Measurements from ENCODE around the gene SETBP1.

Gene SETBP1

DNA sequence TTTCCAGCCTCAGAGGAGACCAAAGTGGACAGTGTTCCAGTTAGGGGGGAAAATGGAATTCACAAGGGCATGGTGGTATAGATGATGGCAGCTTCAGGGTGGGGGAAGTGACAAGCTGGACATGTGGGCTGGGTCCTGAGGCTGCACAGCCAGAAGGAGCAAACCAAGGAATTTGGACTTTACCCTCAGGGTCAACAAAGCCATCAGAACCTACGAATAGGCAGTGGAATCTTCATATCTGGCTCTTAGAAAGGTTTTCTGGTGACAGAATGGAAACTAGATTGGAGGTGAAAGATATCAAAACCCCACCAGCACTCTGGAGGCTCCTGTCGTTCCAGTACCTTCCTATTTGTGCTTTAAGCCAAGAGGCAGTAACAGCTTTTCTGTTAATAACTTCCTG is 127.1 kb downstream of the SETBP1 start:
- no peaks in the 10 kb centered on the region for H3K9me3 Mint-ChIP-seq
- H3K4me1 Mint-ChIP-seq = peaks cover 46 to 79% of the 10 kb centered on the region in 2 donors
- H3K36me3 Mint-ChIP-seq = peaks cover 54 to 89% of the 10 kb centered on the region in 2 donors
- ATAC-seq (replicated peaks) = no peak
- H3K4me3 Mint-ChIP-seq = no peak overlapping the region
- no peaks in the 10 kb centered on the region for H3K27me3 Mint-ChIP-seq
- DNase-seq = no peak
- peak overlapping the region; percentile 85 for H3K27ac Mint-ChIP-seq

- no peak overlapping the region for H3K27ac Mint-ChIP-seq
- H3K4me3 Mint-ChIP-seq = no peak overlapping the region
- no peaks in the 10 kb centered on the region for H3K27me3 Mint-ChIP-seq
- ATAC-seq (replicated peaks) (peak; percentile 61 to 70), DNase-seq (no peak)
- H3K9me3 Mint-ChIP-seq = no peaks in the 10 kb centered on the region
- H3K36me3 Mint-ChIP-seq = peaks cover 52 to 86% of the 10 kb centered on the region in 2 donors
- H3K4me1 Mint-ChIP-seq = peaks cover 30 to 72% of the 10 kb centered on the region in 2 donors
Measured at GRCh38 chr18:44811572-44812125, 131.0 kb downstream of the SETBP1 start.

- peaks cover 36 to 74% of the 10 kb centered on the region in 2 donors for H3K4me1 Mint-ChIP-seq
- H3K36me3 Mint-ChIP-seq = peaks cover 50 to 86% of the 10 kb centered on the region in 2 donors
- no peaks in the 10 kb centered on the region for H3K9me3 Mint-ChIP-seq
- no peak overlapping the region for H3K27ac Mint-ChIP-seq
- no peaks in the 10 kb centered on the region for H3K27me3 Mint-ChIP-seq
- H3K4me3 Mint-ChIP-seq = no peak overlapping the region
- no peak for DNase-seq
- no peak for ATAC-seq (replicated peaks)
Measured at GRCh38 chr18:44812426-44812825, 131.7 kb downstream of the SETBP1 start.

DNA sequence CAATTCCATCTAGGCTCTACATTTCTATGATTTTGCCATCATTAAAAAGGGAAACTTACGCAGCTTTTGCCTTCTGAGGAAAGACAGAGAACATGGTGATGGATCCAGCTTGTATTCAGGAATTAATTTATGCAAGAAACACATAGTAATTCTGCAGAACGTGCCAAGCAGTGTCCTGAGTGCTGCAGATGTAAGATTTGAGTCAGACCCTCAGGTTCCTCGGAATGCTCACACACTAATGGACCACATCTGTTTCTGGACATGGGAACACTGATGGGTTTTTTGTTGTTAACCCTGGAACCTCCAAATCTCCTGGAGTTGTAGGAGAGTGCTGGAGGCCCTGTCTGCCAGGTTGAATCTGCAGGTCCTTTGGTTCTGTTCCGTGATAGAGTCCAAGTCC is 132.9 kb downstream of the SETBP1 start:
- Mint-ChIP-seq H3K9me3 (peaks cover under 1 to 2% of the 10 kb centered on the region in 2 donors), H3K4me1 (peaks cover 31 to 74% of the 10 kb centered on the region in 2 donors), H3K27ac (no peak overlapping the region), H3K4me3 (no peak overlapping the region), H3K36me3 (peaks cover 48 to 83% of the 10 kb centered on the region in 2 donors), H3K27me3 (no peaks in the 10 kb centered on the region)
- no peak for ATAC-seq (replicated peaks)
- DNase-seq = no peak

DNA sequence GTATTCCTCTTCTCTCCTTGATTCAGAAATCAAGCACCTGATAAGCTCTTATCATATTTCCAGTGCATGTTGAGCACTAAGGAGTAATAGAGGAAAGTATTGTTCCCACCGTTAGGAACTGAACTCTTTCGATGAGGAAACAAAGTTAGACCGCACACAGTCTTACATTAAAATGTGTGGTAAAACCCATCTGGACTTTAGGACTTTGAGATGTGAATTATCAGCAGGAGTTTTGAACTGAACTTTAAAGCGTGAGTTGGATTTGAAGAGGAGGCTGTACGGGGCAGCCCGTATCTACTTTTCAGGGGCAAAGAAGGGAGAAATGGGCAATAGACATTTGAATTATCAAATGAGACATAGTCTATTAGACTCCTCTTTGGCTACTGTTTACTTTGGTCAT is 134.4 kb downstream of the SETBP1 start:
- H3K9me3 Mint-ChIP-seq = peaks cover 3 to 4% of the 10 kb centered on the region in 2 donors
- DNase-seq = no peak
- H3K4me3 Mint-ChIP-seq = no peak overlapping the region
- H3K36me3 Mint-ChIP-seq = peaks cover 45 to 81% of the 10 kb centered on the region in 2 donors
- no peak overlapping the region for H3K27ac Mint-ChIP-seq
- no peak for ATAC-seq (replicated peaks)
- H3K27me3 Mint-ChIP-seq = no peaks in the 10 kb centered on the region
- peaks cover 38 to 79% of the 10 kb centered on the region in 2 donors for H3K4me1 Mint-ChIP-seq

GRCh38 chr18:44816050-44816449 is 135.4 kb downstream of the SETBP1 start:
- H3K4me1 Mint-ChIP-seq = peaks cover 42 to 86% of the 10 kb centered on the region in 2 donors
- H3K27ac Mint-ChIP-seq = no peak overlapping the region
- H3K27me3 Mint-ChIP-seq = no peaks in the 10 kb centered on the region
- peaks cover 3 to 4% of the 10 kb centered on the region in 2 donors for H3K9me3 Mint-ChIP-seq
- H3K4me3 Mint-ChIP-seq = no peak overlapping the region
- peaks cover 51 to 82% of the 10 kb centered on the region in 2 donors for H3K36me3 Mint-ChIP-seq
- ATAC-seq (replicated peaks) (no peak), DNase-seq (no peak)

GRCh38 chr18:44816477-44816876 is 135.8 kb downstream of the SETBP1 start:
- Mint-ChIP-seq H3K36me3 (peaks cover 51 to 82% of the 10 kb centered on the region in 2 donors), H3K4me1 (peaks cover 42 to 86% of the 10 kb centered on the region in 2 donors), H3K9me3 (peaks cover 3 to 4% of the 10 kb centered on the region in 2 donors), H3K4me3 (no peak overlapping the region), H3K27ac (peak overlapping the region; percentile 21), H3K27me3 (no peaks in the 10 kb centered on the region)
- DNase-seq (no peak), ATAC-seq (replicated peaks) (no peak)

GRCh38 chr18:44817831-44818473 is 137.3 kb downstream of the SETBP1 start:
- DNase-seq (no peak), ATAC-seq (replicated peaks) (peak in 1 of 2 donors; percentile 34)
- Mint-ChIP-seq H3K36me3 (peaks cover 62 to 81% of the 10 kb centered on the region in 2 donors), H3K27me3 (no peaks in the 10 kb centered on the region), H3K27ac (peak overlapping the region; percentile 52), H3K4me3 (peak overlapping the region in 1 of 2 donors; percentile 11), H3K4me1 (peaks cover 49 to 94% of the 10 kb centered on the region in 2 donors), H3K9me3 (peaks cover 3 to 4% of the 10 kb centered on the region in 2 donors)

- H3K36me3 Mint-ChIP-seq = peaks cover 61 to 78% of the 10 kb centered on the region in 2 donors
- H3K4me1 Mint-ChIP-seq = peaks cover 56 to 99% of the 10 kb centered on the region in 2 donors
- peak; percentile 81 for ATAC-seq (replicated peaks)
- no peak for DNase-seq
- H3K27ac Mint-ChIP-seq = peak overlapping the region; percentile 52
- peaks cover 3 to 4% of the 10 kb centered on the region in 2 donors for H3K9me3 Mint-ChIP-seq
- H3K4me3 Mint-ChIP-seq = peak overlapping the region; percentile 28 to 33
- H3K27me3 Mint-ChIP-seq = no peaks in the 10 kb centered on the region
Measured at GRCh38 chr18:44818668-44819403, 138.1 kb downstream of the SETBP1 start.

- peaks cover 62 to 100% of the 10 kb centered on the region in 2 donors for H3K4me1 Mint-ChIP-seq
- ATAC-seq (replicated peaks) (no peak), DNase-seq (no peak)
- H3K27ac Mint-ChIP-seq = peak overlapping the region; percentile 52
- peaks cover 3 to 4% of the 10 kb centered on the region in 2 donors for H3K9me3 Mint-ChIP-seq
- peaks cover 60 to 79% of the 10 kb centered on the region in 2 donors for H3K36me3 Mint-ChIP-seq
- no peak overlapping the region for H3K4me3 Mint-ChIP-seq
- no peaks in the 10 kb centered on the region for H3K27me3 Mint-ChIP-seq
Measured at GRCh38 chr18:44819944-44820510, 139.3 kb downstream of the SETBP1 start.

- H3K27ac Mint-ChIP-seq = peak overlapping the region; percentile 48
- H3K9me3 Mint-ChIP-seq = peaks cover 3 to 4% of the 10 kb centered on the region in 2 donors
- no peaks in the 10 kb centered on the region for H3K27me3 Mint-ChIP-seq
- H3K4me3 Mint-ChIP-seq = no peak overlapping the region
- no peak for DNase-seq
- H3K36me3 Mint-ChIP-seq = peaks cover 52 to 75% of the 10 kb centered on the region in 2 donors
- no peak for ATAC-seq (replicated peaks)
- H3K4me1 Mint-ChIP-seq = peaks cover 60 to 95% of the 10 kb centered on the region in 2 donors
Measured at GRCh38 chr18:44821924-44822323, 141.2 kb downstream of the SETBP1 start.

DNA sequence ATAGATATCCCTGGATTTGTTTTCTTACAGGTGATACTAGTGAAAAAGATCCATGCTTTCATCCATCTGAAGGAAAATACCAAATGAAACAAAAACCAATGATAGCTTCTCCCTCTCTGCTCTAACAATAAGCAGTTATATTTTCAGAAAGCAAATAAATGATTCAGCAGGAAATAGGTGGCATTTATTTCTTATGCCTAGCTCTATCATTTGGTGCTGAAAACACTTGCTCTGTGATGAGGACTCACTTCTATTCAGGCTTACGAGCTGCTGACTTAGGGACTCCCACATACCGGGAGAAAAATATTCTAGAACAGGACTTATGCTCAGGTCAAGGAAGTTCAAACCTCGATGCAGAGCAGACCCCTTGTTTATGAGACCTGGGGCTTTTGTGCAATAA is 142.6 kb downstream of the SETBP1 start:
- Mint-ChIP-seq H3K4me3 (no peak overlapping the region), H3K27me3 (no peaks in the 10 kb centered on the region), H3K27ac (no peak overlapping the region), H3K36me3 (peaks cover 48 to 68% of the 10 kb centered on the region in 2 donors), H3K9me3 (peaks cover 3 to 4% of the 10 kb centered on the region in 2 donors), H3K4me1 (peaks cover 55 to 86% of the 10 kb centered on the region in 2 donors)
- no peak for ATAC-seq (replicated peaks)
- no peak for DNase-seq

DNA sequence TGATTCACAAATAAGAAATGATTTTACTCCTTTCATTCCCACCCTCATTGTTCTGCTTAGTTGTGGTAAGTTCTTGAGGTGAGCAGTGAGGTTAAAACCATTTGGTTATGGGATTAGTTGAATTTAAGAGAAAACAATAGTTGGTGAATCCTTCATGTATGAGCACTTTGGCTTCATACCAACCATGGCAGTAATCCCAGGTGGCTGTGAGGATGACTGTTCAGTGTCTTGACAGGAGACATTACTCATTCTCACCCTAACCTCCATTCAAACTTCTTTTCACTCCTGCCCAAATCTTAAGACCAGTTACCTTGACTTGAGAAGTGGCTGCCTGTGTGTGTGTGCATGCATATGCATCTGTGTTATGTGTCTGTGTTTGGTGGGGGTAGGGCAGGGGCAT is 143.1 kb downstream of the SETBP1 start:
- Mint-ChIP-seq H3K4me3 (no peak overlapping the region), H3K27ac (no peak overlapping the region), H3K9me3 (peaks cover under 1 to 1% of the 10 kb centered on the region in 2 donors), H3K36me3 (peaks cover 47 to 68% of the 10 kb centered on the region in 2 donors), H3K27me3 (no peaks in the 10 kb centered on the region), H3K4me1 (peaks cover 52 to 85% of the 10 kb centered on the region in 2 donors)
- ATAC-seq (replicated peaks) = peak; percentile 51 to 62
- DNase-seq = no peak

- DNase-seq (no peak), ATAC-seq (replicated peaks) (peak in 1 of 2 donors; percentile 23)
- Mint-ChIP-seq H3K4me3 (no peak overlapping the region), H3K27ac (peak overlapping the region; percentile 37), H3K9me3 (no peaks in the 10 kb centered on the region), H3K27me3 (no peaks in the 10 kb centered on the region), H3K4me1 (peaks cover 50 to 79% of the 10 kb centered on the region in 2 donors), H3K36me3 (peaks cover 43 to 66% of the 10 kb centered on the region in 2 donors)
Measured at GRCh38 chr18:44824884-44825283, 144.2 kb downstream of the SETBP1 start.
